ENCODE data around the gene LGR6.

Gene LGR6

DNA sequence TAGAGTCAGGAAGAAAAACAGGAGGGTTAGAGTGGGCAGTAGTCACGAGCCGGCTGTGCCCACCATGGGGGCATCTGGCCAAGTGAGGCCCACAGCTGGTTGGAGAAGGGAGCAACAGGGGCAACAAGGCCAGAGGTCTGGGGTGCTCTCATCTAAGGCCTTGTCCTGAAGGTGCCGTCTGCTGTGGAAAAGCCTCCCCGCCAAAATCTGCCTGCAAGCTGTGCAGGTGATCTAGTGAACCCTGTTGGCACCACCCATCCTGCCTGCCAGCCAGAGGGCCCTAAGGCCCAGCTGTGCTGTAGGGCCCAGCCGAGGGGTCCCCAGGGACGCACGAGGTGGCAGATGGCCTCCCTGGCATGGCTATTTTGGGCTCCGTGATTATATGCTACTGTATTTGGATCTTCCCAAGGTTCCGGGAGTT is 51.3 kb downstream of the LGR6 start:
- H3K79me2 ChIP-seq (ENCODE audit: low read length): no peaks in the 10 kb centered on the region
- no peaks in the 10 kb centered on the region for H3K9me3 ChIP-seq (ENCODE audit: insufficient read depth, low read length)
- H3K36me3 ChIP-seq (replicated peaks; ENCODE audit: low read depth, low read length): no peaks in the 10 kb centered on the region
- no peak overlapping the region for H3K4me2 ChIP-seq (ENCODE audit: low read length)
- H3K4me1 ChIP-seq (ENCODE audit: low read length): no peaks in the 10 kb centered on the region
- no peaks in the 10 kb centered on the region for H4K20me1 ChIP-seq (ENCODE audit: insufficient read depth, low read length)
- no peak overlapping the region for H2AFZ ChIP-seq (ENCODE audit: low read depth, low read length)
- no peak overlapping the region for H3K4me3 ChIP-seq (ENCODE audit: low read length)
- H3K27me3 ChIP-seq (ENCODE audit: low read depth, low read length): peaks cover 46% of the 10 kb centered on the region
- H3K9ac ChIP-seq (ENCODE audit: low read length): no peak overlapping the region
- H3K27ac ChIP-seq (ENCODE audit: low read length): no peak overlapping the region
- TF ChIP-seq, protein P1, sequence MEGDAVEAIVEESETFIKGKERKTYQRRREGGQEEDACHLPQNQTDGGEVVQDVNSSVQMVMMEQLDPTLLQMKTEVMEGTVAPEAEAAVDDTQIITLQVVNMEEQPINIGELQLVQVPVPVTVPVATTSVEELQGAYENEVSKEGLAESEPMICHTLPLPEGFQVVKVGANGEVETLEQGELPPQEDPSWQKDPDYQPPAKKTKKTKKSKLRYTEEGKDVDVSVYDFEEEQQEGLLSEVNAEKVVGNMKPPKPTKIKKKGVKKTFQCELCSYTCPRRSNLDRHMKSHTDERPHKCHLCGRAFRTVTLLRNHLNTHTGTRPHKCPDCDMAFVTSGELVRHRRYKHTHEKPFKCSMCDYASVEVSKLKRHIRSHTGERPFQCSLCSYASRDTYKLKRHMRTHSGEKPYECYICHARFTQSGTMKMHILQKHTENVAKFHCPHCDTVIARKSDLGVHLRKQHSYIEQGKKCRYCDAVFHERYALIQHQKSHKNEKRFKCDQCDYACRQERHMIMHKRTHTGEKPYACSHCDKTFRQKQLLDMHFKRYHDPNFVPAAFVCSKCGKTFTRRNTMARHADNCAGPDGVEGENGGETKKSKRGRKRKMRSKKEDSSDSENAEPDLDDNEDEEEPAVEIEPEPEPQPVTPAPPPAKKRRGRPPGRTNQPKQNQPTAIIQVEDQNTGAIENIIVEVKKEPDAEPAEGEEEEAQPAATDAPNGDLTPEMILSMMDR (IDR thresholded peaks at IDR 0.05; ENCODE audit: low read depth, low read length): no peak
- TF ChIP-seq EZH2phosphoT487 (IDR thresholded peaks at IDR 0.05; ENCODE audit: low read depth): no peak

DNA sequence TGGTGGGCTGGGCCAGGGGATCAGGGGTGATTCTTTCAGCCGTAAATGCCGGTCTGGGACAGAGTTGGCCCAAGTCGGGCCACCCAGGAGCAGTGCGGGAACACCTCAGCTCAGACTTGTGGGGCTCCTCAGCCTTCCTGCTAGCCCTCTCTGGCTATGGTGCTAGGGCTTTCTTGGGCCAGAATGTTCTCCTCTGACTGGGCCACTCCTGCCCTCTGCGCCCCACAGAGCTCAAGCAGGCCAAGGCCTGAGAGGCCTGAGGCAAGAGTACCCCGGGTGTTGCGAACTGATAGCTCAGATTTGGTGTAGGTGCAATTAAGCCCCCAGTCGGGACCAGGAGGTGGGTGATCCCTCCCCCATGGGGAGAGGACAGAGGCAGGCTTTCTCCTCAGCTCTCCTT is 51.8 kb downstream of the LGR6 start:
- Histone ChIP-seq H3K27me3 (ENCODE audit: low read depth, low read length) (peaks cover 48% of the 10 kb centered on the region), H3K4me3 (ENCODE audit: low read length) (no peak overlapping the region), H3K4me1 (ENCODE audit: low read length) (no peaks in the 10 kb centered on the region), H3K79me2 (ENCODE audit: low read length) (no peaks in the 10 kb centered on the region), H3K27ac (ENCODE audit: low read length) (no peak overlapping the region), H3K4me2 (ENCODE audit: low read length) (no peak overlapping the region), H3K9me3 (ENCODE audit: insufficient read depth, low read length) (no peaks in the 10 kb centered on the region), H3K9ac (ENCODE audit: low read length) (no peak overlapping the region), H3K36me3 (replicated peaks; ENCODE audit: low read depth, low read length) (no peaks in the 10 kb centered on the region), H4K20me1 (ENCODE audit: insufficient read depth, low read length) (no peaks in the 10 kb centered on the region), H2AFZ (ENCODE audit: low read depth, low read length) (no peak overlapping the region)
- no peak for TF ChIP-seq EZH2phosphoT487 (IDR thresholded peaks at IDR 0.05; ENCODE audit: low read depth)
- TF ChIP-seq, protein P1 (IDR thresholded peaks at IDR 0.05; ENCODE audit: low read depth, low read length): no peak

DNA sequence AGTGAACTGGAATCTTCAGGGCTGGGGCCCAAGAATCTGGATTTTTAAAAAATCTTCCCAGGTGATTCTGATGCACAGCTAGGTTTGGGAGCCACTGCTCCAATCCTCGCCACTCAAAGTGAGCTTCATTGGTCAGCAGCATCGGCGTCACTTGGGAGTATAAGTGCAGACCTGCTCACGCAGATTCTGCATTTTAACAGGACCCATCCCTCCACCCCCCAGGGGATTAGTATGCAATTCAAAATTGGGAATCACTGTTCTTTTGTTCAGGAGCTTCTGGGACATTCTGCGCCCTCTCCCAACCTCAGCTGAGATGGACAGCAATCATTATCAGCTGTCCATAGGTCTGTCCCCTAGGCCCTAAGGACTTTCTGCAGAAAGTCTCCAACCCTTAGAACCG is 53.5 kb downstream of the LGR6 start:
- Histone ChIP-seq H3K4me1 (ENCODE audit: low read length) (no peaks in the 10 kb centered on the region), H3K27ac (ENCODE audit: low read length) (no peak overlapping the region), H3K4me3 (ENCODE audit: low read length) (no peak overlapping the region), H3K27me3 (ENCODE audit: low read depth, low read length) (peaks cover 40% of the 10 kb centered on the region), H3K9ac (ENCODE audit: low read length) (no peak overlapping the region), H3K4me2 (ENCODE audit: low read length) (no peak overlapping the region), H4K20me1 (ENCODE audit: insufficient read depth, low read length) (no peaks in the 10 kb centered on the region), H3K36me3 (replicated peaks; ENCODE audit: low read depth, low read length) (no peaks in the 10 kb centered on the region), H2AFZ (ENCODE audit: low read depth, low read length) (no peak overlapping the region), H3K9me3 (ENCODE audit: insufficient read depth, low read length) (no peaks in the 10 kb centered on the region), H3K79me2 (ENCODE audit: low read length) (no peaks in the 10 kb centered on the region)
- TF ChIP-seq, protein P1 (IDR thresholded peaks at IDR 0.05; ENCODE audit: low read depth, low read length): no peak
- TF ChIP-seq EZH2phosphoT487 (IDR thresholded peaks at IDR 0.05; ENCODE audit: low read depth): no peak

DNA sequence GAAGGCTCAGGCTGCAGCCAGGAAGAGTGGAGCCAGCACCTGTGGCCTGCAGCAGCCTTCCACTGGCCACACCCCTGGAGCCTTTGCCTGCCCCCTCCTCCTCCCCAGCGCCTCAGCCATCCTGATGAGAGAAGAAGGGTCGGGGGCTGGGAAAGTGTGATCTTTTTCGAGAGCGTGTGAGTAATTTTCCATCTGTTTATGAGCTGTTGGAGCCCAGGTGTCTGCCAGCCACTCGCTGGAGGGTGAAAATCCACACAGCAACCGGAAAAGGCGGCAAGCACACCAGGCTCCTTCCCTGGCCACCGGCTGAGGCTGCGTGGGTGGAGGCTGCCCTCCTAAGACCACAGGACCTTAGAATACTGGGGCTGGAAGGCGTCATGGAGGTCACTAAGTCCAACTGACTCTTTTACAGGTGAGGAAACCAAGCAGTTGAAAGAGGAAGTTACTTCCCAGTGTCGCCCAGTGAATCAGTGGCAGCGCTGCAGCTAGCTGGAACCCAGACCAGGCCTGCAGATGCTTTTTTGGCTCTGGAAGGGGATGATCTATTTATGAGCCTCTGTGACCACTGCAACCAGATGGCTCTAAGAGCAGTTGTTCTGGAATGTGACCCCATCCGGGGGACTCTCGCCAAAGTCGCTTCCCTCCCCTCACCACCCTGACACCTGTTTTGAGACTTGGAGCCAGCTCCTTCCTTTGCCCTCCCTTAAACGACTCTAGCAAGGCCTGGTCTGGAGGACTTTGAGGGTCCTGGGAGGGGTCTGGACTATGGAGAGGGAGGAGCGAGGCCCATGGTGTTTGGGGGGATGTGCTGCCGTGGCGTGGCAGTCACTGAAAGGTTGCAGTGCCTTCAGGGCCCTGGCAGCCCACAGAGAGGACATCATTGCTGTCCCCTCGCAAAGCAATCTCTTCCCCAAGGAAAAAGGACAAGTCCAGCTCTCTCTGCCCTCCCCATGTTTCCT is 54.5 kb downstream of the LGR6 start:
- Histone ChIP-seq H4K20me1 (ENCODE audit: insufficient read depth, low read length) (no peaks in the 10 kb centered on the region), H3K4me1 (ENCODE audit: low read length) (no peaks in the 10 kb centered on the region), H3K27me3 (ENCODE audit: low read depth, low read length) (peaks cover 38% of the 10 kb centered on the region), H3K4me2 (ENCODE audit: low read length) (no peak overlapping the region), H2AFZ (ENCODE audit: low read depth, low read length) (no peak overlapping the region), H3K79me2 (ENCODE audit: low read length) (no peaks in the 10 kb centered on the region), H3K4me3 (ENCODE audit: low read length) (no peak overlapping the region), H3K27ac (ENCODE audit: low read length) (no peak overlapping the region), H3K9ac (ENCODE audit: low read length) (no peak overlapping the region), H3K9me3 (ENCODE audit: insufficient read depth, low read length) (no peaks in the 10 kb centered on the region), H3K36me3 (replicated peaks; ENCODE audit: low read depth, low read length) (no peaks in the 10 kb centered on the region)
- TF ChIP-seq EZH2phosphoT487 (IDR thresholded peaks at IDR 0.05; ENCODE audit: low read depth): no peak
- TF ChIP-seq, protein P1 (IDR thresholded peaks at IDR 0.05; ENCODE audit: low read depth, low read length): no peak
